GM21723 (cell line): ENCODE measurements around the gene PTPRA.
"Not testable (repeated sequence)": the region's sequence is repeated elsewhere in the genome, so short reads cannot be mapped to it uniquely, and the experiment has no call there.

ENCODE experiments used
- ATAC-seq: cut with Tn5 transposase; IDR thresholded peaks from one replicate; pipeline ENCODE4 v1.9.1; 2021; ENCODE audit warnings: mild to moderate bottlenecking, moderate library complexity; ENCODE audit not compliant: unreplicated experiment

Gene PTPRA

GRCh38 chr20:3067139-3068014 is 194.1 kb downstream of the PTPRA start:
- ATAC-seq: no peak

- ATAC-seq: peak; percentile 61
These were observed 194.8 kb downstream of the PTPRA start for GRCh38 chr20:3068075-3068474.

GRCh38 chr20:3068986-3069900 is 196.0 kb downstream of the PTPRA start:
- no peak for ATAC-seq

GRCh38 chr20:3070725-3071124 is 197.4 kb downstream of the PTPRA start:
- ATAC-seq: no peak

GRCh38 chr20:3071266-3071609 is 198.0 kb downstream of the PTPRA start:
- ATAC-seq: no peak

GRCh38 chr20:3071610-3072529 is 198.6 kb downstream of the PTPRA start, which contains the start of gene OXT:
Gene OXT (plus strand): TSS chr20:3071620. CDS start chr20:3071656, 36 bp downstream.
- no peak for ATAC-seq

- ATAC-seq: no peak
These were observed 199.4 kb downstream of the PTPRA start for GRCh38 chr20:3072530-3073250.

- ATAC-seq: not testable (repeated sequence)
These were observed 200.0 kb downstream of the PTPRA start for GRCh38 chr20:3073251-3073643.

- ATAC-seq: no peak
These were observed 201.5 kb downstream of the PTPRA start for GRCh38 chr20:3074812-3075211.

GRCh38 chr20:3075315-3075714 is 202.0 kb downstream of the PTPRA start:
- ATAC-seq: not testable (repeated sequence)

- no peak for ATAC-seq
These were observed 204.4 kb downstream of the PTPRA start for GRCh38 chr20:3077618-3078134.

- ATAC-seq: no peak
These were observed 207.7 kb downstream of the PTPRA start for GRCh38 chr20:3080939-3081388.

- ATAC-seq: no peak
These were observed 208.4 kb downstream of the PTPRA start for GRCh38 chr20:3081641-3082040.

- ATAC-seq: no peak
These were observed 209.1 kb downstream of the PTPRA start for GRCh38 chr20:3082306-3082951.

- no peak for ATAC-seq
These were observed 210.0 kb downstream of the PTPRA start for GRCh38 chr20:3082955-3083952.

GRCh38 chr20:3084283-3084985 is 211.2 kb downstream of the PTPRA start, which contains the start of gene AVP:
Gene AVP (minus strand): TSS chr20:3084724. CDS start chr20:3084674, 50 bp downstream.
- ATAC-seq: no peak

- ATAC-seq: no peak
These were observed 211.7 kb downstream of the PTPRA start for GRCh38 chr20:3084986-3085360.
